Right lobe of liver (tissue), 4 donors: ENCODE results near the gene DPP6.
"Not testable (repeated sequence)": the region's sequence is repeated elsewhere in the genome, so short reads cannot be mapped to it uniquely, and the experiment has no call there.

Experiments
- CTCF ChIP-seq, 4 donors: fragments of 200-600 bp in 3 of 4; fragments of 450-650 bp in 1 of 4; IDR thresholded peaks; one replicate each; pipeline versions ENCODE4 v1.5.1 to v1.8.0; 2016 to 2022; ENCODE audit warnings: antibody characterized with exemption in 4 of 4, mild to moderate bottlenecking in 2 of 4
- POLR2A ChIP-seq: fragments of 450-650 bp; IDR thresholded peaks from one replicate; pipeline ENCODE4 v1.6.1; 2017; ENCODE audit warnings: antibody characterized with exemption, mild to moderate bottlenecking
- donor health status: DM: no; HTN: no; CAD: no.
- donor health status: DM: no; HTN: no; CAD: no.
- donor health status: DM: no; HTN: yes; CAD: no.

- not testable (repeated sequence) for TF ChIP-seq CTCF (IDR thresholded peaks at IDR 0.05); POLR2A
Observed at GRCh38 chr7:154018354-154018753, 33.8 kb upstream of the DPP6 start.
